Uterus (tissue), 4 donors: ENCODE measurements around the gene CACNA1C. TPM values are rescaled to one million over a fixed set of nuclear protein-coding genes. Genes with fewer than 3 reads are reported as not detected.

ENCODE experiments used
- DNase-seq, 2 donors: peaks; one replicate each; pipeline ENCODE4 v3.0.0-alpha.2; 2019 to 2020
- H3K27ac ChIP-seq, 2 donors: fragments of 200-600 bp; sonication (generic); 1 replicate in 1 of 2; 2 replicates in 1 of 2; pipeline ENCODE4 v1.5.1; 2016 to 2018
- H3K27me3 ChIP-seq, 2 donors: fragments of 200-600 bp; sonication (generic); one replicate each; pipeline ENCODE4 v1.5.1; 2018 to 2019; ENCODE audit warnings: control low read depth in 1 of 2
- H3K36me3 ChIP-seq, 2 donors: fragments of 200-600 bp; sonication (generic); one replicate each; pipeline ENCODE4 v1.5.1; 2019; ENCODE audit warnings: control low read depth in 1 of 2
- H3K4me1 ChIP-seq, 2 donors: fragments of 200-600 bp; sonication (generic); one replicate each; pipeline ENCODE4 v1.5.1; 2018 to 2019; ENCODE audit warnings: control low read depth in 1 of 2
- H3K4me3 ChIP-seq, 2 donors: fragments of 200-600 bp; sonication (generic); 1 replicate in 1 of 2; 2 replicates in 1 of 2; pipeline ENCODE4 v1.5.1; 2018 to 2019; ENCODE audit warnings: mild to moderate bottlenecking in 1 of 2
- H3K9me3 ChIP-seq, 2 donors: fragments of 200-600 bp; sonication (generic); one replicate each; pipeline ENCODE4 v1.5.1; 2019; ENCODE audit warnings: control low read depth in 1 of 2
- CTCF ChIP-seq, 4 experiments: fragments of 200-600 bp in 2 of 4; fragments of 450-650 bp in 2 of 4; sonication (generic) in 2 of 4; IDR thresholded peaks; one replicate each; pipeline ENCODE4 v1.5.1; 2016 to 2019; ENCODE audit warnings: antibody characterized with exemption in 4 of 4, mild to moderate bottlenecking in 2 of 4, moderate library complexity in 1 of 4
- POLR2A ChIP-seq, 2 donors: fragments of 450-650 bp; IDR thresholded peaks; one replicate each; pipeline ENCODE4 v1.6.1; 2016; ENCODE audit warnings: antibody characterized with exemption in 2 of 2, mild to moderate bottlenecking in 1 of 2, moderate library complexity in 1 of 2
- intact Hi-C: fragments of 100-400 bp; cut with DNase I; formaldehyde crosslinking; loops from one replicate; pipeline ENCODE4 v1.15.1; 2023; ENCODE audit warnings: low total_unique reads
- total RNA-seq, 4 donors: library from RNA; depleted of rRNA in 3 of 4; stranded (reverse); fragments of >200 nt in 3 of 4; gene quantifications; one replicate each; pipeline versions ENCODE4 v1.1.0 to v1.2.4, GENCODE V29; 2014 to 2023
- donor health status: DM: yes; HTN: yes; CAD: no.

CACNA1C gene
- total RNA-seq, 4 donors from 2014 or later: 15.9 to 121 (median 32.1) TPM

- no peak for DNase-seq
- H3K9me3 ChIP-seq: no peaks in the 10 kb centered on the region
- H3K27me3 ChIP-seq: no peaks in the 10 kb centered on the region
- no peak overlapping the region for H3K4me3 ChIP-seq
- no peaks in the 10 kb centered on the region for H3K4me1 ChIP-seq
- intact Hi-C loops: no loop called here
- no peak overlapping the region for H3K27ac ChIP-seq
- TF ChIP-seq POLR2A (IDR thresholded peaks at IDR 0.05) (no peak), CTCF (IDR thresholded peaks at IDR 0.05) (no peak)
- H3K36me3 ChIP-seq: no peaks in the 10 kb centered on the region
Observed at GRCh38 chr12:2351161-2351560, 298.4 kb downstream of the CACNA1C start.

DNA sequence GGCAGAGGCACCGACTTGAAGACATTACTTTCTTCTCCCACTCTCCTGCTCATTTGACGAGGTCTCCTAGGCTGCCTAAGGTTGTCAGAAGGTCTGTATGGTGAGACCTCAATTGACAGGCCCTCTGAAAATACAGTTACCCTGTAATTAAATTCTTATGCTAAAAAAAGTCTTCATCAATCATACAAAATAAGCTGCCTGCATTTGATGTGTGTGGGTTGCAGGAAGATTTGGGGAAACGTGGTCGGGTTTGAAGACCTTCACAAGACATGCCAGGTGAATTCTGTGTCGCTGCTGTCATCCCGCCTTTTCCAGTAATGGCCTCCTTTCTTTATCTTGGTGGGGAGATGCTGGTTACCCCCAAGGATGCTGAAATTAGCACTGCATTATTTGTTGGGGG lies 299.4 kb downstream of the CACNA1C start:
- no peak overlapping the region for H3K4me3 ChIP-seq
- H3K4me1 ChIP-seq: no peaks in the 10 kb centered on the region
- intact Hi-C loops: no loop called here
- H3K9me3 ChIP-seq: no peaks in the 10 kb centered on the region
- H3K27ac ChIP-seq: no peak overlapping the region
- DNase-seq: no peak
- TF ChIP-seq CTCF (IDR thresholded peaks at IDR 0.05): no peak
- H3K27me3 ChIP-seq: no peaks in the 10 kb centered on the region
- no peaks in the 10 kb centered on the region for H3K36me3 ChIP-seq

- Histone ChIP-seq H3K27ac (no peak overlapping the region), H3K27me3 (no peaks in the 10 kb centered on the region), H3K9me3 (no peaks in the 10 kb centered on the region), H3K36me3 (no peaks in the 10 kb centered on the region), H3K4me1 (no peaks in the 10 kb centered on the region), H3K4me3 (no peak overlapping the region)
- intact Hi-C loops: no loop called here
- no peak for DNase-seq
- TF ChIP-seq POLR2A (IDR thresholded peaks at IDR 0.05) (no peak), CTCF (IDR thresholded peaks at IDR 0.05) (no peak)
Observed at GRCh38 chr12:2353281-2353680, 300.5 kb downstream of the CACNA1C start.

- no peak for TF ChIP-seq POLR2A (IDR thresholded peaks at IDR 0.05)
- TF ChIP-seq CTCF (IDR thresholded peaks at IDR 0.05): no peak
- no peaks in the 10 kb centered on the region for H3K9me3 ChIP-seq
- H3K4me3 ChIP-seq: no peak overlapping the region
- intact Hi-C loops: no loop called here
- peak overlapping the region in 1 of 2 donors; percentile 9 for H3K27ac ChIP-seq
- no peaks in the 10 kb centered on the region for H3K27me3 ChIP-seq
- DNase-seq: no peak
- no peaks in the 10 kb centered on the region for H3K4me1 ChIP-seq
- H3K36me3 ChIP-seq: no peaks in the 10 kb centered on the region
Observed at GRCh38 chr12:2353691-2354090, 300.9 kb downstream of the CACNA1C start.

DNA sequence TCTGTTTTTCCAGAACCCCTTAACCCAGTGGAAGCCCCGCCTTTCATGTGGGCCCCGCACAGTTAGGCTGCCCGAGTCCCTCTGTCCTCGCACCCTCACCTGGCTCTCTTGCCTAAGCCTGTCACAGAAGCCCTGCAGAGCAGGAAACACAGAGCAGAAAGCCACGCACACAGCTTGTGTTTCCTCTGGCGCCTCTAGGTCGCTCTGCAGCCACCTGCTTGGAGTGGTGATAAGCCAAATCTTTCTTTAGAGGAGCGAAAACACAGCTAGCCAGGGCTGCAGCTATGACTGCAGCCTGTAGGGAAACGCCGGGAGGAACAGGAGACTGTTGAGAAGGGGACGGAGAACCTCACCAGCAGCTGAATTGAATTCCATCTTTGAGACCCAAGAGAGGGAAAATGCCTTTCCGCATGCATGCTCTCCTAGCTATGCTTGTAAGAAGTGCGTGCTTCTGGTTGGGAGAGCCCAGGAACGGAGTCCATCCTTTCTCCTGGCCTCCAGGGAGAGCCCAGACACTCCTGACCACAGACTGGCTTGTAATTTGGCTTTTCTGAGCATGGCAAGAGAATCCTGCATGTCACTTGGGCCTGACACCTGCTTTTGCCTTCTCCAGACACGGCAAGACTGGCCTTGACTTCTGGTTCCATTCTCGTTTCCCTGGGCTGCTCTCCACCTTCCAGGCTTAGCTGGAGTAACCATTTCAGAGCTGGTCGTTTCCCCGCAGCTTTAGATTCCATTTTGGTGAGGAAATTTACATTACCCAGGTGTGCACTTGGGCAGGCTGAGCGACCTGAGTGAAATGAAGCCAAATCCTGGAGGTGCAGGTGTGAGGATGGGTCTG lies 301.6 kb downstream of the CACNA1C start:
- Histone ChIP-seq H3K36me3 (no peaks in the 10 kb centered on the region), H3K27me3 (no peaks in the 10 kb centered on the region), H3K27ac (peak overlapping the region in 1 of 2 donors; percentile 9), H3K4me1 (no peaks in the 10 kb centered on the region), H3K4me3 (no peak overlapping the region), H3K9me3 (no peaks in the 10 kb centered on the region)
- intact Hi-C loops: no loop called here
- no peak for TF ChIP-seq POLR2A (IDR thresholded peaks at IDR 0.05)
- no peak for TF ChIP-seq CTCF (IDR thresholded peaks at IDR 0.05)
- DNase-seq: no peak
